K562 (cell line): ENCODE results near the gene TMEM135. TPM values are rescaled to one million over a fixed set of nuclear protein-coding genes. Genes with fewer than 3 reads are reported as not detected.
A peak's percentile ranks its signal among the peaks of the same experiment; 100 is the strongest.

Source experiments
- ATAC-seq: fragments of 200-7000 bp; cut with Tn5 transposase; 3 replicates; pipeline ENCODE4 v1.9.1; 2020; ENCODE audit warnings: moderate library complexity
- BruUV-seq: library from RNA; stranded (reverse); fragments of 400-500 nt; replicated peaks from 2 replicates; lab custom pipeline; 2021; lab: Mats Ljungman, UMichigan
- CTCF ChIA-PET: fragments of 300-600 bp; formaldehyde crosslinking; extraction: SDS; loops from one replicate; lab custom pipeline; 2021; ENCODE audit warnings: low intra/inter-chr PET ratio; lab: Yijun Ruan, JAX
- POLR2A ChIA-PET: fragments of 300-600, 350-650 bp; sonication (Branson Sonifier 250); formaldehyde crosslinking; extraction: SDS; loops from one replicate; lab custom pipeline; 2021; ENCODE audit warnings: antibody characterized with exemption, inconsistent platforms; lab: Yijun Ruan, JAX
- DNase-seq, 4 experiments: peaks; one replicate each; pipeline versions ENCODE4 v3.0.0 to v3.0.0-alpha.2; 2011 to 2018; ENCODE audit warnings: low spot score in 3 of 4, mixed read lengths in 3 of 4; ENCODE audit errors: extremely low read depth in 1 of 4
- FAIRE-seq: peaks from 2 replicates; lab custom pipeline; 2011; peaks lifted over from hg19 to GRCh38; lab: Jason Lieb, UNC
- H2AFZ ChIP-seq: 2 replicates; pipeline ENCODE4 v1.6.0; 2011; ENCODE audit warnings: low read depth, low read length, control low read depth, inconsistent platforms
- H3K27ac ChIP-seq: fragments of 200-600 bp; 3 replicates; pipeline ENCODE4 v1.8.0; 2011; ENCODE audit warnings: low read depth, mild to moderate bottlenecking, control low read depth, inconsistent platforms, low read length, moderate library complexity, mixed read lengths; ENCODE audit errors: extremely low read depth
- H3K27me3 ChIP-seq, 2 experiments: fragments of 300-600 bp in 1 of 2; 2 replicates in 1 of 2; 3 replicates in 1 of 2; pipeline versions ENCODE4 v1.6.0 to v1.8.0; 2011; ENCODE audit warnings: inconsistent platforms in 2 of 2, low read length in 2 of 2, mild to moderate bottlenecking in 1 of 2, mixed read lengths in 1 of 2, moderate library complexity in 1 of 2; ENCODE audit not compliant: control insufficient read depth in 2 of 2, insufficient read depth in 2 of 2
- H3K36me3 ChIP-seq: fragments of 300-600 bp; 3 replicates; pipeline ENCODE4 v1.8.0; 2011; ENCODE audit warnings: mild to moderate bottlenecking, low read length, inconsistent platforms; ENCODE audit not compliant: control insufficient read depth, insufficient read depth
- H3K4me1 ChIP-seq, 2 experiments: fragments of 200-600 bp in 1 of 2; replicated peaks in 1 of 2; 2 replicates in 1 of 2; 3 replicates in 1 of 2; pipeline versions ENCODE4 v1.5.1 to v1.8.0; 2011; ENCODE audit warnings: inconsistent platforms in 2 of 2, low read length in 2 of 2, mild to moderate bottlenecking in 1 of 2, mixed read lengths in 1 of 2, moderate library complexity in 1 of 2; ENCODE audit not compliant: control insufficient read depth in 2 of 2, insufficient read depth in 2 of 2
- H3K4me2 ChIP-seq: 2 replicates; pipeline ENCODE4 v1.6.1; 2011; ENCODE audit warnings: low read length, control low read depth, inconsistent platforms, mixed read lengths; ENCODE audit not compliant: insufficient read depth
- H3K4me3 ChIP-seq: fragments of 200-600 bp; sonication (generic), shearing (Covaris generic); 2 replicates; pipeline ENCODE4 v1.5.1; 2016; ENCODE audit warnings: control low read depth, inconsistent platforms
- H3K79me2 ChIP-seq: fragments of 200-600 bp; 3 replicates; pipeline ENCODE4 v1.8.0; 2011; ENCODE audit warnings: low read length, inconsistent platforms; ENCODE audit not compliant: control insufficient read depth, insufficient read depth
- H3K9ac ChIP-seq, 2 experiments: 2 replicates each; pipeline versions ENCODE4 v1.6.0 to v1.6.1; 2011; ENCODE audit warnings: low read depth in 2 of 2, low read length in 2 of 2, control low read depth in 1 of 2, inconsistent platforms in 1 of 2, mild to moderate bottlenecking in 1 of 2, mixed read lengths in 1 of 2; ENCODE audit not compliant: insufficient read depth in 1 of 2
- H3K9me1 ChIP-seq: one replicate; pipeline ENCODE4 v1.6.0; 2011; ENCODE audit warnings: inconsistent platforms, mild to moderate bottlenecking, low read length, moderate library complexity; ENCODE audit not compliant: control insufficient read depth, insufficient read depth
- H3K9me3 ChIP-seq: replicated peaks from 2 replicates; pipeline ENCODE4 v1.5.1; 2011; ENCODE audit warnings: low read depth, low read length, inconsistent platforms; ENCODE audit not compliant: control insufficient read depth, insufficient read depth
- H4K20me1 ChIP-seq: replicated peaks from 2 replicates; pipeline ENCODE4 v1.6.1; 2011; ENCODE audit warnings: low read length, inconsistent platforms, mixed read lengths; ENCODE audit not compliant: control insufficient read depth, insufficient read depth
- CBFB ChIP-seq: sonication (generic); formaldehyde crosslinking; IDR thresholded peaks from 2 replicates; pipeline ENCODE4 v1.4.0; 2020; ENCODE audit warnings: mild to moderate bottlenecking, missing genetic modification reagents
- PHF8 ChIP-seq: fragments of 200-600 bp; sonication (generic); IDR thresholded peaks from 2 replicates; pipeline ENCODE4 v1.6.1; 2012; ENCODE audit warnings: mixed run types, mild to moderate bottlenecking, inconsistent platforms, low read length, moderate library complexity, borderline replicate concordance
- UBTF ChIP-seq, 2 experiments: IDR thresholded peaks; 2 replicates each; pipeline ENCODE4 v1.6.1; 2012; ENCODE audit warnings: improper control_type of control experiment in 2 of 2, low read depth in 2 of 2, low read length in 2 of 2, borderline replicate concordance in 1 of 2
- ZBTB49 ChIP-seq: sonication (generic); formaldehyde crosslinking; IDR thresholded peaks from 2 replicates; pipeline ENCODE4 v1.8.0; 2022; ENCODE audit warnings: missing genetic modification reagents, mild to moderate bottlenecking, borderline replicate concordance
- ZNF232 ChIP-seq: sonication (generic); formaldehyde crosslinking; IDR thresholded peaks from 2 replicates; pipeline ENCODE4 v1.8.0; 2022; ENCODE audit warnings: mild to moderate bottlenecking, missing genetic modification reagents
- ZNF347 ChIP-seq: fragments of 450-650 bp; formaldehyde crosslinking; IDR thresholded peaks from 2 replicates; pipeline ENCODE4 v1.4.0; 2020; ENCODE audit warnings: low read depth, mild to moderate bottlenecking, moderate library complexity
- ZNF444 ChIP-seq: fragments of 250-450 bp; sonication (Bioruptor Pico); IDR thresholded peaks from 2 replicates; pipeline ENCODE4 v1.4.0; 2020; ENCODE audit warnings: mild to moderate bottlenecking, moderate library complexity
- ZNF507 ChIP-seq: conservative IDR thresholded peaks from 2 replicates; pipeline ENCODE4 v1.6.1; 2017; ENCODE audit warnings: missing genetic modification characterization, missing compliant biosample characterization
- WGBS: fragments of 100-300 bp; shearing (Covaris generic); methylation state at CpG from one replicate; pipeline ENCODE4 v1.1.6; 2016; ENCODE audit warnings: low coverage, mixed read lengths; ENCODE audit not compliant: insufficient coverage; ENCODE audit errors: missing lambda C conversion rate; 5-methylcytosine and 5-hydroxymethylcytosine counted together
- in situ Hi-C: fragments of 300-500 bp; cut with MboI; formaldehyde crosslinking; loops from 4 replicates; pipeline ENCODE4 v1.15.0; 2018; ENCODE audit warnings: inconsistent platforms, mixed read lengths
- intact Hi-C: fragments of 100-400 bp; cut with micrococcal nuclease; formaldehyde crosslinking; loops from 2 replicates; pipeline ENCODE4 v1.14.2; 2022
- polyA plus RNA-seq, 8 experiments: library from polyadenylated mRNA; depleted of rRNA in 4 of 8; stranded (reverse) in 5 of 8; unstranded in 3 of 8; fragments of >200 nt; fragmentation: Nextera tagmentation in 2 of 8; fragmentation: Illumina TruSeq in 1 of 8; extraction: Ambion mirVana in 2 of 8; extraction: Trizol in 1 of 8; gene quantifications; 2 replicates each; pipeline versions ENCODE4 v1.2.1 to v1.2.3, GENCODE V29; 2011 to 2014; ENCODE audit warnings: inconsistent platforms in 1 of 8, missing spikeins in 1 of 8
- total RNA-seq, 7 experiments: library from RNA; depleted of rRNA in 6 of 7; stranded (reverse); fragments of >200 nt in 6 of 7; fragmentation: Illumina TruSeq in 2 of 7; extraction: Trizol in 2 of 7; gene quantifications; 2 replicates each; pipeline versions ENCODE4 v1.2.1 to v1.2.3, GENCODE V29; 2011 to 2021; ENCODE audit warnings: low replicate concordance in 1 of 7
- TF ChIP-seq, protein P1 (sequence below): fragments of 450-650 bp; formaldehyde crosslinking; IDR thresholded peaks from 2 replicates; pipeline ENCODE4 v1.4.0; 2022; ENCODE audit warnings: missing genetic modification characterization

TMEM135 gene
- total and polyA plus RNA-seq, 9 of the 15 experiments (the other 6 are each of a cell fraction or from before 2014, with no cell fraction given) = 17.3 to 53.6 (median 24.9) TPM

DNA sequence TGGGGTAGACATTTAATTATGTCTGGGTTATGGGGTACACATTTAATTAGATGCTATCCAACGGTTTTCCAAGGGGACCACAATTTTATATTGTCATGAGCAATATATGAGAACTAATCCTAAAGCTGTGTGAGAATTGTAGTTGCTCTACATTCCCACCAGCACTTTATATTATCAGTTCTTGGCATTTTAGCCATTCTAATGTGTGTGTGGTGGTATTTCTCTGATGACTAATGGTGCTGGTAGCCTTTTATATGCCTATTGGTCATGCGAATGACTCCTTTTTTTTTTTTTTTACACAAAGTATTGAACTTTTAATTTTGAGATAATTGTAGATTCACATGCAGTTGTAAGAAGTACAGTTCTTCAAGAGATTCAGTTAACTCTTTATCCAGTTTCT lies 26.2 kb downstream of the TMEM135 start:
- intact Hi-C loops (no loop called here), in situ Hi-C loops (no loop called here)
- Histone ChIP-seq H3K27me3 (no peaks in the 10 kb centered on the region), H3K9me3 (no peaks in the 10 kb centered on the region), H3K79me2 (peaks cover 56% of the 10 kb centered on the region), H4K20me1 (no peaks in the 10 kb centered on the region), H3K9me1 (no peaks in the 10 kb centered on the region), H3K36me3 (peaks cover 12% of the 10 kb centered on the region; the same call in 2 of the 3 replicates), H3K4me1 (no peaks in the 10 kb centered on the region; a peak in 1 of 5 replicates), H3K4me2 (no peak overlapping the region), H3K4me3 (no peak overlapping the region), H3K9ac (no peak overlapping the region), H2AFZ (no peak overlapping the region), H3K27ac (no peak overlapping the region)
- ATAC-seq (no peak), DNase-seq (no peak), FAIRE-seq (no peak)
- WGBS = 64% methylated on average over 2 of the region's 2 CpGs
- CTCF ChIA-PET = no interaction called here
- no TSS peak for BruUV-seq
- POLR2A ChIA-PET = no interaction called here
- TF ChIP-seq ZNF507 (tag) = 0 out of 2 replicates have a peak, but pooled peaks have one; percentile 1
- TF ChIP-seq ZNF232 (CRISPR knock-in tag) = no peak

DNA sequence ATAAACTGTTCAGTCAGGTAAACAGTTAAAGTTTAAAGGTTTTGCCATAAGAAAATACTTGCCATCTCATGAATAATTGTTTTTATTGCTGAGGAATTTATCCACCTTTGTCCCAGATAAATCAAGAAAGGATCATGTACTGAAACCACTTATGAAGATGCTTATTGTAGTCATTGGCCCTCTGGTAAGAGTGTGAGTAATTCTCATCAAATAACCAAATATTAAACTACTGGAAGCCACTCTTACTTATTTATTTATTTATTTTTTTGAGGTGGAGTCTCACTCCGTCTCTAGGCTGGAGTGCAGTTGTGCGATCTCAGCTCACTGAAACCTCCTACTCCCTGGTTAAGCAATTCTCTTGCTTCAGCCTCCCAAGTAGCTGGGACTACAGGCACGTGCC lies 35.1 kb downstream of the TMEM135 start:
- ChIA-PET POLR2A (no interaction called here), CTCF (interaction anchor here (0.7 kb wide), 1 partner anchor 8 kb away, joined by 3 read pairs; no protein-coding TSS in a partner anchor)
- Histone ChIP-seq H3K9me1 (no peaks in the 10 kb centered on the region), H3K9me3 (no peaks in the 10 kb centered on the region), H3K4me1 (no peaks in the 10 kb centered on the region), H3K27me3 (no peaks in the 10 kb centered on the region), H3K9ac (no peak overlapping the region), H3K4me2 (no peak overlapping the region), H3K79me2 (peaks cover 3% of the 10 kb centered on the region; the same call in 1 of the 3 replicates), H2AFZ (no peak overlapping the region), H3K36me3 (peaks cover 54% of the 10 kb centered on the region; the same call in 2 of the 3 replicates), H4K20me1 (no peaks in the 10 kb centered on the region), H3K27ac (no peak overlapping the region), H3K4me3 (no peak overlapping the region)
- FAIRE-seq (no peak), DNase-seq (no peak), ATAC-seq (no peak)
- WGBS = 92% methylated on average over 3 of the region's 3 CpGs
- intact Hi-C loops (no loop called here), in situ Hi-C loops (no loop called here)
- no TSS peak for BruUV-seq
- TF ChIP-seq CBFB (no peak), UBTF (IDR thresholded peaks at IDR 0.05; ENCODE audit: borderline replicate concordance in 1 of 2, low read depth in 2 of 2, low read length in 2 of 2) (no peak), ZBTB49 (CRISPR knock-in tag) (no peak), ZNF347 (CRISPR knock-in tag) (no peak), PHF8 (no peak), ZNF444 (CRISPR knock-in tag) (no peak)
- TF ChIP-seq, protein P1, sequence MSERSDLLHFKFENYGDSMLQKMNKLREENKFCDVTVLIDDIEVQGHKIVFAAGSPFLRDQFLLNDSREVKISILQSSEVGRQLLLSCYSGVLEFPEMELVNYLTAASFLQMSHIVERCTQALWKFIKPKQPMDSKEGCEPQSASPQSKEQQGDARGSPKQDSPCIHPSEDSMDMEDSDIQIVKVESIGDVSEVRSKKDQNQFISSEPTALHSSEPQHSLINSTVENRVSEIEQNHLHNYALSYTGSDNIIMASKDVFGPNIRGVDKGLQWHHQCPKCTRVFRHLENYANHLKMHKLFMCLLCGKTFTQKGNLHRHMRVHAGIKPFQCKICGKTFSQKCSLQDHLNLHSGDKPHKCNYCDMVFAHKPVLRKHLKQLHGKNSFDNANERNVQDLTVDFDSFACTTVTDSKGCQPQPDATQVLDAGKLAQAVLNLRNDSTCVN (CRISPR knock-in tag) = no peak
